ENCODE results near the gene TRPC5OS.

Gene TRPC5OS

DNA sequence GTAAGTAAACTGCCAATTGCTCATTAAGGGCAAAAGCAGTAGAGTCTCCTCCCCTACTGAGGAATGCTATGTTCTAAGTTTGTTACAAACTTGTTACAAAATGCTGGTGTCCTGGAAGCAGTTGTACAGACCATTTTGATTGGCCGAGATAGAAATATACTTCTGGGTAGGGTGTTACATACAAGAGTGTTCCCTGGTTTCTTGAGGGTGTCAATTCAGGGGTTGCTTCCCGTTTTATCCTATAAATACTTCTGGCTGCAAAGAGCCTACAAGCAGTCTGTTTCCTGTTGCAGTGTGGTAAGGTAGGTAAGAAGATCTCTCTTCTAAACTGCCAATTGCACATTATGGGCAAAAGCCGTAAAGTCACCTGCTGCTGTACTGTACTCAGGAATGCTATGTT, 5.7 kb downstream of the TRPC5OS start:
- H3K4me3 ChIP-seq (ENCODE audit: control insufficient read depth, low read depth, low read length), result no peak overlapping the region
- DNase-seq (ENCODE audit: low read depth), result no peak
- TF ChIP-seq, protein P1, sequence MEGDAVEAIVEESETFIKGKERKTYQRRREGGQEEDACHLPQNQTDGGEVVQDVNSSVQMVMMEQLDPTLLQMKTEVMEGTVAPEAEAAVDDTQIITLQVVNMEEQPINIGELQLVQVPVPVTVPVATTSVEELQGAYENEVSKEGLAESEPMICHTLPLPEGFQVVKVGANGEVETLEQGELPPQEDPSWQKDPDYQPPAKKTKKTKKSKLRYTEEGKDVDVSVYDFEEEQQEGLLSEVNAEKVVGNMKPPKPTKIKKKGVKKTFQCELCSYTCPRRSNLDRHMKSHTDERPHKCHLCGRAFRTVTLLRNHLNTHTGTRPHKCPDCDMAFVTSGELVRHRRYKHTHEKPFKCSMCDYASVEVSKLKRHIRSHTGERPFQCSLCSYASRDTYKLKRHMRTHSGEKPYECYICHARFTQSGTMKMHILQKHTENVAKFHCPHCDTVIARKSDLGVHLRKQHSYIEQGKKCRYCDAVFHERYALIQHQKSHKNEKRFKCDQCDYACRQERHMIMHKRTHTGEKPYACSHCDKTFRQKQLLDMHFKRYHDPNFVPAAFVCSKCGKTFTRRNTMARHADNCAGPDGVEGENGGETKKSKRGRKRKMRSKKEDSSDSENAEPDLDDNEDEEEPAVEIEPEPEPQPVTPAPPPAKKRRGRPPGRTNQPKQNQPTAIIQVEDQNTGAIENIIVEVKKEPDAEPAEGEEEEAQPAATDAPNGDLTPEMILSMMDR (IDR thresholded peaks at IDR 0.05; ENCODE audit: control insufficient read depth, insufficient read depth, low read depth, low read length, missing control alignments), result no peak

DNA sequence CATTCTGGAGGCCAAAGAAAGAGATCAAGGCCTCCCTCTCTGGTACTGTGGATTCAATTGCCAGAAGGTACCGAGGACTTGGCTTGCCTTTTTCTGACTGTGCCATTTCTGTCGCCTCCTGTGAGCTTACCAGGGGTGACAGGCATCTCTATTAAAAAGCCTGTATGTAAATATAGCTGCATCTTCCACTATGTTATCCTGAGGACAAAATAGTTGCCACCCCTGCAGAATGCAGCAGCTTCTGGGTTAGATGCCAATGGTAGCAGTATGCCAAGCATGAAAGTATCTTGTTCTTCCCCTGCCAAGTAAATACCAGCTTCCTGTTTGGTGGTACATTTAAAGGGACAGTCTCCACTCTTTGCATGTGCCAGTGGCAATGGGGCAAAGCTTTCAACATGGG, 10.7 kb downstream of the TRPC5OS start:
- TF ChIP-seq, protein P1 (IDR thresholded peaks at IDR 0.05; ENCODE audit: control insufficient read depth, insufficient read depth, low read depth, low read length, missing control alignments), result no peak
- no peak for DNase-seq (ENCODE audit: low read depth)
- H3K4me3 ChIP-seq (ENCODE audit: control insufficient read depth, low read depth, low read length), result no peak overlapping the region

DNA sequence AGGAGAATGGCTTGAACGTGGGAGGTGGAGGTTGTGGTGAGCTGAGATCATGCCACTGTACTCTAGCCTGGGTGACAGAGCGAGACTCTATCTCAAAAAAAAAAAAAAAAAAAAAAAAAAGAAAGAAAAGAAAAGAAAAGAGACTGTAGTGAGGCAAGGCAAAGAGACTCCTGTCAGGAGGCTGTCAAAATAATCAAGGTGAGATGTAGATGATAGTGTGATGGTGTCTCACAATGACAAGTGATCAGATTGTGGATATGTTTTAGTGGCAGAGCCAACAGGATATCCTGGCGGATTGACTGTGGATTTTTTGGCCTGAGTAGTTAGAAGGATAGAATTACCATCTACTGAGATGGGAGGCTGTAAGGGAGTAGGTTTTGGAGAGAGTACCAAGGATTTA, 12.6 kb downstream of the TRPC5OS start:
- no peak for DNase-seq (ENCODE audit: low read depth)
- H3K4me3 ChIP-seq (ENCODE audit: control insufficient read depth, low read depth, low read length), result no peak overlapping the region
- TF ChIP-seq, protein P1 (IDR thresholded peaks at IDR 0.05; ENCODE audit: control insufficient read depth, insufficient read depth, low read depth, low read length, missing control alignments), result no peak

DNA sequence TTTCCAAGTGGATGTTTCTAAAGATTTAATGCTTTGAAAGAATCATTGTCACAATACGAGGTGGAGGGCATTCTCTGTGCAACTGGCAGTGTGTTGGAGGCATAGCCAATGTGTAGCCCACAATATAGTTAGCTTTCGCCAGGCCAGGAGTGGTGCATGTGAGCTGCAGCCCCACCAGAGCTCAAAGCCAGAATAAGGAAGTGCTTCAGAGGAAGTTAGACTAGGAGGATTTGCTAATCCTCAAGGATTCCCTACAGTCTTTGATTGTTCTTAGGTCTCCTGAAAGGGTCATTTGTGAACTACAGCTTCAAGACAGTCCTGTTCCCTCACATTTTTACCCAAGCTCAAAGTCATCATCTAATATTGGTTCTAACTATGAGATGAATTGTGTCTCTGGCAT, 16.4 kb downstream of the TRPC5OS start:
- H3K4me3 ChIP-seq (ENCODE audit: control insufficient read depth, low read depth, low read length), result no peak overlapping the region
- TF ChIP-seq, protein P1 (IDR thresholded peaks at IDR 0.05; ENCODE audit: control insufficient read depth, insufficient read depth, low read depth, low read length, missing control alignments), result no peak
- DNase-seq (ENCODE audit: low read depth), result no peak

DNA sequence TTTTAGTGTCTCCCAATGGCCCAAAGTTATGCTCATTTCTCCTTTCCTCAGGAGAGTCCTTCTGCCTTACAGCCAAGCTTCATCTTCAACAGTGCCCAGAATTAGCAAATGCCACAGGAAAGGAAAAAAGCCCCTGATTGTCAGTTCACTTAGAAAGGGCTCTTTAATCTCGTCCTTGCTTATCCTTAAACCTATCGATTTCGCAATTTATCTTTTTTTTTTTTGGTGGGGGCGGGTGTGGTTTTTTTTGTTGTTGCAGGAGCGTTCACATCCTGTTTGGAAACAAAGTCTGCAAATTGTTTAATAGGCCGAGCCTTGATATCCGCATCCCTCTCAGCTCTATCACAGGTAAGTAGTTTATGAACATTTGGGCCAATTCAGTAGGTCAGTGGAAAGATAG, 20.2 kb downstream of the TRPC5OS start:
- TF ChIP-seq, protein P1 (IDR thresholded peaks at IDR 0.05; ENCODE audit: control insufficient read depth, insufficient read depth, low read depth, low read length, missing control alignments), result no peak
- no peak overlapping the region for H3K4me3 ChIP-seq (ENCODE audit: control insufficient read depth, low read depth, low read length)
- DNase-seq (ENCODE audit: low read depth), result no peak

DNA sequence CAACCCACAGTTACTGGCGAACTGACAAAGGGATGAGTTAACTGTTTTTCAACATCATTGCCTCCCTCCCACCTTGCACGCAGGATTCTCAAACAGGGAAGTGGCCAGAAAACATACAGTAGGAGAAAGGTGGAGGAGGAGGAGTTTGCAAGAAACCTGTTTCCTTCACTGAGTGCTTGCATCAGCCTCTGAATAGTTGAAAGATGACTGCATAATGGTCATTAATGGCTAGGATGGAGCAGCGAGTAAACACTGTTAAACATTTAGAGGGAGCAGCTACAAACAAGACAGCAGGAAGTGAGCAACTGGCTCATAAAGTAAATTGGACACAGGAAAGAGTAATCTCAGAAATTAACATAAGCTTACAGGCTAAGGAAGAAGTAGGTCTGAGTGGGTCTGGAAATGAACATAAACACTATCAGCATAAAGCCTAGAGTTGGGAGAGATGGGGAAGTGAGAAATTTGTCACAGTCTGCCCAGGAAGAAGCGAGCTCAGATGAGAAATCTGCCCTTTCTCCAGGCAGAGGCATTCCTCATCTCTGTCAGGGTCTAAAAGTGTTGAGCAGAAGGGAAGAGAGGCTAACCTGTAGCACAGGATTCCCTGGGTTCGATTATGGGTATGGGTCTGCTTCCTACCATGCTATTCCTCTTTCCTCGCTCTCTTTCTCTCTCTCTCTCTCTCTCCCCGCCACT, 38.6 kb downstream of the TRPC5OS start:
- no peak for DNase-seq (ENCODE audit: low read depth)
- TF ChIP-seq, protein P1 (IDR thresholded peaks at IDR 0.05; ENCODE audit: control insufficient read depth, insufficient read depth, low read depth, low read length, missing control alignments), result no peak
- H3K4me3 ChIP-seq (ENCODE audit: control insufficient read depth, low read depth, low read length), result no peak overlapping the region

Data from AG09309 (cell line).